Keratinocyte (primary cell): Measurements from ENCODE around the gene SAMD4A. TPM values are rescaled to one million over a fixed set of nuclear protein-coding genes. Genes with fewer than 3 reads are reported as not detected.

Source experiments
- DNase-seq: peaks from one replicate; pipeline ENCODE4 v3.0.0-alpha.2; 2011; ENCODE audit warnings: low read depth, missing footprints, low spot score
- FAIRE-seq: peaks from 2 replicates; lab custom pipeline; 2011; peaks lifted over from hg19 to GRCh38; lab: Jason Lieb, UNC
- H2AFZ ChIP-seq: 2 replicates; pipeline ENCODE4 v1.6.0; 2012; ENCODE audit warnings: low read length, control low read depth, inconsistent platforms; ENCODE audit not compliant: control insufficient read depth
- H3K27ac ChIP-seq: 2 replicates; pipeline ENCODE4 v1.5.1; 2011; ENCODE audit warnings: low read length; ENCODE audit not compliant: control insufficient read depth, insufficient read depth
- H3K27me3 ChIP-seq: 3 replicates; pipeline ENCODE4 v1.6.0; 2011; ENCODE audit warnings: low read length; ENCODE audit not compliant: control insufficient read depth, insufficient read depth; ENCODE audit errors: extremely low read depth
- H3K36me3 ChIP-seq, 2 experiments: 2 replicates in 1 of 2; 3 replicates in 1 of 2; pipeline ENCODE4 v1.5.1; 2011; ENCODE audit warnings: low read length in 2 of 2, mild to moderate bottlenecking in 1 of 2; ENCODE audit not compliant: control insufficient read depth in 2 of 2, insufficient read depth in 2 of 2; ENCODE audit errors: extremely low read depth in 1 of 2
- H3K4me1 ChIP-seq: 3 replicates; pipeline ENCODE4 v1.5.1; 2011; ENCODE audit warnings: low read length; ENCODE audit not compliant: control insufficient read depth, insufficient read depth; ENCODE audit errors: extremely low read depth
- H3K4me2 ChIP-seq: 3 replicates; pipeline ENCODE4 v1.6.0; 2011; ENCODE audit warnings: low read depth, low read length; ENCODE audit not compliant: control insufficient read depth, insufficient read depth; ENCODE audit errors: extremely low read depth
- H3K4me3 ChIP-seq, 3 experiments: fragments of 200-600 bp in 1 of 3; sonication (generic) in 1 of 3; 2 replicates in 2 of 3; 3 replicates in 1 of 3; pipeline ENCODE4 v1.5.1; 2011 to 2016; ENCODE audit warnings: low read length in 3 of 3, mild to moderate bottlenecking in 3 of 3, control low read depth in 2 of 3, inconsistent platforms in 1 of 3, low read depth in 1 of 3, mixed read lengths in 1 of 3, mixed run types in 1 of 3, moderate library complexity in 1 of 3; ENCODE audit not compliant: control insufficient read depth in 2 of 3, insufficient read depth in 2 of 3; ENCODE audit errors: extremely low read depth in 1 of 3
- H3K79me2 ChIP-seq: 2 replicates; pipeline ENCODE4 v1.6.0; 2012; ENCODE audit warnings: low read length; ENCODE audit not compliant: control insufficient read depth, insufficient read depth
- H3K9ac ChIP-seq: 3 replicates; pipeline ENCODE4 v1.6.0; 2011; ENCODE audit warnings: low read length; ENCODE audit not compliant: control insufficient read depth, insufficient read depth; ENCODE audit errors: extremely low read depth
- H3K9me1 ChIP-seq: 3 replicates; pipeline ENCODE4 v1.6.0; 2011; ENCODE audit warnings: low read length; ENCODE audit not compliant: control insufficient read depth, insufficient read depth; ENCODE audit errors: extremely low read depth
- H3K9me3 ChIP-seq: 2 replicates; pipeline ENCODE4 v1.5.1; 2012; ENCODE audit warnings: low read depth, low read length; ENCODE audit not compliant: control insufficient read depth
- H4K20me1 ChIP-seq: 3 replicates; pipeline ENCODE4 v1.6.0; 2011; ENCODE audit warnings: low read length; ENCODE audit not compliant: control insufficient read depth, insufficient read depth; ENCODE audit errors: extremely low read depth
- EZH2 ChIP-seq: IDR thresholded peaks from one replicate; pipeline ENCODE4 v1.6.1; 2012; ENCODE audit warnings: inconsistent platforms, mild to moderate bottlenecking, low read length, moderate library complexity
- dilution Hi-C: fragments of 300-500 bp; cut with MboI; formaldehyde crosslinking; loops from one replicate; pipeline ENCODE4 v1.7.0; 2020; ENCODE audit warnings: low sequenced_read_pairs; ENCODE audit not compliant: extremely low pct_ligation_motif_present
- polyA plus RNA-seq, 5 experiments: library from polyadenylated mRNA; depleted of rRNA in 3 of 5; stranded (reverse) in 3 of 5; stranded (forward) in 1 of 5; unstranded in 1 of 5; fragments of >200 nt; gene quantifications; 1 replicate in 1 of 5; 2 replicates in 3 of 5; 3 replicates in 1 of 5; pipeline versions ENCODE4 v1.2.1 to v1.2.3, GENCODE V29; 2011 to 2012; ENCODE audit warnings: missing spikeins in 2 of 5, low read depth in 1 of 5, low replicate concordance in 1 of 5
- TF ChIP-seq, protein P1 (sequence below), 3 experiments: IDR thresholded peaks in 1 of 3; conservative IDR thresholded peaks in 1 of 3; optimal IDR thresholded peaks in 1 of 3; 2 replicates in 2 of 3; 3 replicates in 1 of 3; pipeline versions ENCODE3 to v1.5.1; 2011; ENCODE audit warnings: low read length in 3 of 3, mild to moderate bottlenecking in 3 of 3, moderate library complexity in 2 of 3, control low read depth in 1 of 3, inconsistent platforms in 1 of 3; ENCODE audit not compliant: insufficient read depth in 2 of 3; ENCODE audit errors: extremely low read depth in 1 of 3

The SAMD4A gene
- polyA plus RNA-seq, 1 donor (not counting 4 experiments of a cell fraction or from before 2014, with no cell fraction given), result 16.2 TPM

DNA sequence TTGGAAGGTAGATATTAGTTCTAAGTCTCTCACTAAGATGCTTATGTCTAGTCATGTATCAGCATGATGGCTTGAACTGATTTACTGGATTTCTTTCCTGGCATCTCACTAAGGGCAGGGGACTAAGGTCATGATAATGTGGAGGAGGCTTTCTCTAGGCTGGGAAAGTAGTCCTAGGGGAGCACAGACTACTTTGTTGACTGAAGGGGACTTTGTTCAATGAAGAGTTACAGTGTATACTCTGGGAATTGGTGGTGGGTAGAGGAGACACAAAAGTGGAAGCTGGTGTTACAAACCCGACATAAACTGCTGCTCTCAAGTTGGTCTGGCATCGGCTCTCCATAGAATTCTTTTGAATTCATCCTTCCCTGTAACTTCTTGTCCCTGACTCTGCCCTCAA, 75.2 kb downstream of the SAMD4A start:
- Histone ChIP-seq H3K9me3 (no peaks in the 10 kb centered on the region), H4K20me1 (no peaks in the 10 kb centered on the region), H3K27me3 (no peaks in the 10 kb centered on the region), H3K27ac (no peak overlapping the region), H2AFZ (no peak overlapping the region), H3K9me1 (no peaks in the 10 kb centered on the region), H3K36me3 (peaks cover 0 to 2% of the 10 kb centered on the region in 2 experiments), H3K4me1 (peaks cover 14% of the 10 kb centered on the region), H3K79me2 (peaks cover 32% of the 10 kb centered on the region), H3K4me3 (no peak overlapping the region), H3K9ac (no peak overlapping the region), H3K4me2 (no peak overlapping the region)
- dilution Hi-C loops, result no loop called here
- FAIRE-seq (no peak), DNase-seq (no peak)
- TF ChIP-seq EZH2, result no peak
- TF ChIP-seq, protein P1, sequence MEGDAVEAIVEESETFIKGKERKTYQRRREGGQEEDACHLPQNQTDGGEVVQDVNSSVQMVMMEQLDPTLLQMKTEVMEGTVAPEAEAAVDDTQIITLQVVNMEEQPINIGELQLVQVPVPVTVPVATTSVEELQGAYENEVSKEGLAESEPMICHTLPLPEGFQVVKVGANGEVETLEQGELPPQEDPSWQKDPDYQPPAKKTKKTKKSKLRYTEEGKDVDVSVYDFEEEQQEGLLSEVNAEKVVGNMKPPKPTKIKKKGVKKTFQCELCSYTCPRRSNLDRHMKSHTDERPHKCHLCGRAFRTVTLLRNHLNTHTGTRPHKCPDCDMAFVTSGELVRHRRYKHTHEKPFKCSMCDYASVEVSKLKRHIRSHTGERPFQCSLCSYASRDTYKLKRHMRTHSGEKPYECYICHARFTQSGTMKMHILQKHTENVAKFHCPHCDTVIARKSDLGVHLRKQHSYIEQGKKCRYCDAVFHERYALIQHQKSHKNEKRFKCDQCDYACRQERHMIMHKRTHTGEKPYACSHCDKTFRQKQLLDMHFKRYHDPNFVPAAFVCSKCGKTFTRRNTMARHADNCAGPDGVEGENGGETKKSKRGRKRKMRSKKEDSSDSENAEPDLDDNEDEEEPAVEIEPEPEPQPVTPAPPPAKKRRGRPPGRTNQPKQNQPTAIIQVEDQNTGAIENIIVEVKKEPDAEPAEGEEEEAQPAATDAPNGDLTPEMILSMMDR (optimal IDR thresholded peaks at IDR 0.05 in 1 of 3, IDR thresholded peaks at IDR 0.05 in 1 of 3, conservative IDR thresholded peaks at IDR 0.05 in 1 of 3; ENCODE audit: extremely low read depth in 1 of 3, insufficient read depth in 2 of 3, low read length in 3 of 3), result no peak

DNA sequence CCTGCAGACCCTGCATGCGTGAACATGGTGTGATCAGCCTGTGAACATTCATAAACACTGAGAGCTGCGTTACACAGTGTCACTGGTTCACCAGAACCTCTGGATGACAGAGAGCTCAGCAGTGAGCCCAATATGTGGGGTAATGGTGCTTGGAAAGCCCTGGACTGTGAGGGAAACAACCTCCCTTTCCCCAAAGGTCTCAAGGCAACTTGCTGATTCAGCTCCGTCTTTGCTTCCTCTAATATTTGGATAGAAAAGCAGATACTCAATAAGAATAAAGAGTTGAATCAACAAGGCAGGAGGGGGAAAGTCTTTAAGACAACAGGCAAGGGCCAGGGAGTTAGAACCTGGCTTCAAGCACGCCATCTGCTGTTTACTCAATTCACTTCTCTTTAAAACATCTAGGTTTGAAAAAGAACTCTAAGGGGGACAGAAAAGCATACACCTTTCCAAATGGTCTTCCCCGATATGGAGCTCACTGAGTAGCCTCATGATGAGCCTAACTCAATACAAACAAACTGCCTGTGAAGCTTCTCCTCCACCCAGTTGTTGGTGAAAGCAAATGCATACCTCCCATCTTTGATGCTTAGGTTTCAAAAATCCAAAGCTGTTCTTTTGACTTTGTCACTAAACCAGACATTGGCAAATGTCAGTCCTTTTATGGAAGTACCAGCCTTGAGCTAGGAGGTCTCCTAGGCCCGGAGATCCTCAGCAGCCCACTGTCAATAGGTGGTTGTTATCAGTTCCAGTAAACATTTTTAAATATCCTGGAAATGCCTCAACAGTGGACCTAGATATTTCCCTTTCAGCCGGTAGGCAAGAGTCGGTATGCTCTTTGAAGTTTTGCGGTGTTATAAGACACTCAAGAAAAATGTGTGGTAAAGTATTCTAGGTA, 76.1 kb downstream of the SAMD4A start:
- no peak for FAIRE-seq
- H3K9ac ChIP-seq, result no peak overlapping the region

More for the DNA sequence above, 76.1 kb downstream of the SAMD4A start:
- Histone ChIP-seq H3K4me2 (no peak overlapping the region), H3K4me1 (peaks cover 5% of the 10 kb centered on the region), H3K9me1 (no peaks in the 10 kb centered on the region), H3K27me3 (no peaks in the 10 kb centered on the region), H3K27ac (no peak overlapping the region), H4K20me1 (no peaks in the 10 kb centered on the region), H2AFZ (no peak overlapping the region), H3K4me3 (no peak overlapping the region), H3K9me3 (no peaks in the 10 kb centered on the region), H3K79me2 (peaks cover 34% of the 10 kb centered on the region), H3K36me3 (peaks cover 0 to 2% of the 10 kb centered on the region in 2 experiments)
- no peak for TF ChIP-seq EZH2
- TF ChIP-seq, protein P1 (optimal IDR thresholded peaks at IDR 0.05 in 1 of 3, IDR thresholded peaks at IDR 0.05 in 1 of 3, conservative IDR thresholded peaks at IDR 0.05 in 1 of 3; ENCODE audit: extremely low read depth in 1 of 3, insufficient read depth in 2 of 3, low read length in 3 of 3), result peak in 1 of 3 experiments; percentile 29
- no peak for DNase-seq
- dilution Hi-C loops, result no loop called here
